OCI-LY3 (cell line): ENCODE results near the gene GAS7.

Experiments used
- H2AFZ ChIP-seq: fragments of 200-600, 300-600 bp; shearing (Covaris generic); 2 replicates; pipeline ENCODE4 v1.6.0; 2014; ENCODE audit warnings: antibody characterized with exemption, low read depth, low read length
- H3K27ac ChIP-seq: fragments of 200-600, 300-600 bp; sonication (generic); 2 replicates; pipeline ENCODE4 v1.5.1; 2014; ENCODE audit warnings: mild to moderate bottlenecking, low read length, moderate library complexity, mixed read lengths
- H3K27me3 ChIP-seq: fragments of 200-600, 300-600 bp; sonication (generic); 2 replicates; pipeline ENCODE4 v1.6.1; 2014; ENCODE audit warnings: low read depth, low read length, mixed read lengths
- H3K36me3 ChIP-seq: fragments of 200-600, 300-600 bp; sonication (generic); replicated peaks from 2 replicates; pipeline ENCODE3; 2014; ENCODE audit warnings: low read depth, low read length, mixed read lengths
- H3K4me1 ChIP-seq: fragments of 300-600, 200-600 bp; sonication (generic); 2 replicates; pipeline ENCODE4 v1.6.1; 2014; ENCODE audit warnings: low read length, mixed read lengths
- H3K4me2 ChIP-seq: fragments of 200-600, 300-600 bp; sonication (generic); 2 replicates; pipeline ENCODE4 v1.6.1; 2014; ENCODE audit warnings: low read length, mixed read lengths
- H3K4me3 ChIP-seq: fragments of 300-600, 200-600 bp; sonication (generic); 2 replicates; pipeline ENCODE4 v1.5.1; 2014; ENCODE audit warnings: antibody characterized with exemption, mild to moderate bottlenecking, low read length, moderate library complexity
- H3K79me2 ChIP-seq: fragments of 300-600, 200-600 bp; shearing (Covaris generic); 2 replicates; pipeline ENCODE4 v1.6.1; 2014; ENCODE audit warnings: mild to moderate bottlenecking, low read length, mixed read lengths
- H3K9ac ChIP-seq: fragments of 300-600, 200-600 bp; shearing (Covaris generic); 2 replicates; pipeline ENCODE4 v1.6.0; 2014; ENCODE audit warnings: mild to moderate bottlenecking, low read length, moderate library complexity
- H3K9me3 ChIP-seq: fragments of 200-600, 300-600 bp; shearing (Covaris generic); 2 replicates; pipeline ENCODE4 v1.6.1; 2014; ENCODE audit warnings: low read length, mixed read lengths; ENCODE audit not compliant: insufficient read depth
- H4K20me1 ChIP-seq: fragments of 200-600, 300-600 bp; sonication (generic); 2 replicates; pipeline ENCODE4 v1.6.1; 2016; ENCODE audit warnings: low read length, mixed read lengths; ENCODE audit not compliant: insufficient read depth
- CTCF ChIP-seq: fragments of 200-600, 300-600 bp; sonication (generic); IDR thresholded peaks from 2 replicates; pipeline ENCODE4 v1.5.1; 2014; ENCODE audit warnings: antibody characterized with exemption, low read length, low read depth
- EZH2phosphoT487 ChIP-seq: fragments of 200-600 bp; shearing (Covaris generic); IDR thresholded peaks from 2 replicates; pipeline ENCODE4 v1.6.1; 2018; ENCODE audit warnings: antibody characterized with exemption, mixed run types, low read depth

GAS7 gene

GRCh38 chr17:10196941-10197340 lies 1.5 kb downstream of the GAS7 start:
- H3K79me2 ChIP-seq: no peaks in the 10 kb centered on the region

DNA sequence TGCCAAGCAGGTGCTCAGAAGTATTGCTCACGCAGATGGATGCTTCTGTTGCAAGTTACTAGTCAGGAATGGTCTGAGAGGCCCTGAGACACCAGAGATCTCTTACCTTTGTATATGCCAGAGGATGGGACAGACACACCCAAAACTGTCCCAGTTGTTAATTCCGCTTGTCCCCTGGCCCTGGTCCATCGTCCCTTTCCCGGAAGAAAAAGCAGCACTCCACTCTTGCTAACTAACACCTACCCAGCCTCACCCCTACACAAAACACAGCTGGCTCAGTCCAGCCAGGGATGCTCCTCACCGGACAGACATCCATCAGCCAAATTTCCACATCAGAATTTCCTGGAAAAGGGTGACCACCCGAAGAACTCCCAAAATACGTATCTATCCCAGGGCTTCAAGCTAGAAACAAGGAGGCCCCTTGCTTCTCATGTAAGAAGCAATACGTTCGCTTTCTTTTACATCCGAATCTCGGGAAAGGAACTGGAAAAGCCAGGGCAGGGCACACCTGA lies 2.0 kb downstream of the GAS7 start:
- no peak overlapping the region for H2AFZ ChIP-seq
- no peak overlapping the region for H3K27ac ChIP-seq
- no peak for TF ChIP-seq EZH2phosphoT487
- TF ChIP-seq CTCF: no peak
- no peak overlapping the region for H3K4me2 ChIP-seq
- H3K9ac ChIP-seq: no peak overlapping the region
- H3K9me3 ChIP-seq: no peaks in the 10 kb centered on the region
- no peaks in the 10 kb centered on the region for H3K36me3 ChIP-seq
- H4K20me1 ChIP-seq: no peaks in the 10 kb centered on the region
- no peaks in the 10 kb centered on the region for H3K79me2 ChIP-seq
- H3K27me3 ChIP-seq: no peaks in the 10 kb centered on the region
- H3K4me1 ChIP-seq: no peaks in the 10 kb centered on the region
- H3K4me3 ChIP-seq: no peak overlapping the region

More at GRCh38 chr17:10196941-10197340, 1.5 kb downstream of the GAS7 start:
- Histone ChIP-seq H4K20me1 (no peaks in the 10 kb centered on the region), H2AFZ (no peak overlapping the region), H3K27me3 (no peaks in the 10 kb centered on the region), H3K9ac (no peak overlapping the region), H3K4me2 (no peak overlapping the region), H3K4me1 (no peaks in the 10 kb centered on the region), H3K4me3 (no peak overlapping the region), H3K36me3 (no peaks in the 10 kb centered on the region), H3K9me3 (no peaks in the 10 kb centered on the region), H3K27ac (no peak overlapping the region)
- TF ChIP-seq CTCF (no peak), EZH2phosphoT487 (no peak)

DNA sequence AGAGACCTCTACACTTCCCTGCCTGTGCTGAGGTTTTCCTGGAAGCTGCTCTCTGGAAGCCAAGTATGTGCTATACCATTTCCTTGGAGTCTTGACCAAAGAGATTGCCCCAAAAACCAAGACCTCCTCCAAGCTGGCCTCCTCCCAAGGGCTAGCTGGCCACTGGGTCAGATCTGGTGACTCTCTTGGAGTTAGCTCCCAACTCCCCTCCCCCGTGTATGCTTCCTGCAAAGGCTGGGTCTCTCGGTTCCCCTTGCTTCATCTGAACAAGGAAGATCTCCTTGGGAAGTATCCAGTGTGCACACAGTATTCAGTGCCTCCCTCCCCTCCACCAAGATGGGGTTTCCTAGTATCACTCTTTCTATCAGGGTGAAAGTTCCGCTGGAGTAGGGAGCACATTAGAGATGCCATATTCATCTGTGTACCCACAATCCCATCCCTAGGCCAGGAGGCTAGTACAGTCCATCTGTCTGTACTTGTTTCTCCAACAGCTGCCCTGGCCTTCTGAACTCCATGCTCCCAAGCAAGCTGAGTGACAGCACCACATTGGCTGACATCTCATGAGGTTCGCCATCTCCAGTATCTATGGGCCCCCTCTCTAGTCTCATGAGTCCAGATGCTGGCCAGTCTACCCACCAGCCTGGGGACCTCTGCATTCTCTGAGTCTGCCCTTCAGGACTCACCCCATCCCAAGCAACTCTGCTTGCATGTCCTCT lies 3.2 kb downstream of the GAS7 start:
- no peak overlapping the region for H3K4me2 ChIP-seq
- H3K27ac ChIP-seq: no peak overlapping the region
- H3K4me1 ChIP-seq: no peaks in the 10 kb centered on the region
- H3K79me2 ChIP-seq: no peaks in the 10 kb centered on the region
- TF ChIP-seq CTCF: no peak
- no peak for TF ChIP-seq EZH2phosphoT487
- no peak overlapping the region for H3K9ac ChIP-seq
- H3K27me3 ChIP-seq: no peaks in the 10 kb centered on the region
- H3K36me3 ChIP-seq: no peaks in the 10 kb centered on the region
- H3K9me3 ChIP-seq: no peaks in the 10 kb centered on the region
- no peak overlapping the region for H3K4me3 ChIP-seq
- H4K20me1 ChIP-seq: no peaks in the 10 kb centered on the region
- no peak overlapping the region for H2AFZ ChIP-seq

GRCh38 chr17:10193632-10194031 lies 4.8 kb downstream of the GAS7 start:
- no peak overlapping the region for H2AFZ ChIP-seq
- no peak overlapping the region for H3K4me2 ChIP-seq

More at GRCh38 chr17:10193632-10194031, 4.8 kb downstream of the GAS7 start:
- no peaks in the 10 kb centered on the region for H3K9me3 ChIP-seq
- H3K9ac ChIP-seq: no peak overlapping the region
- H4K20me1 ChIP-seq: no peaks in the 10 kb centered on the region
- H3K4me3 ChIP-seq: no peak overlapping the region
- H3K79me2 ChIP-seq: no peaks in the 10 kb centered on the region
- H3K4me1 ChIP-seq: no peaks in the 10 kb centered on the region
- no peaks in the 10 kb centered on the region for H3K27me3 ChIP-seq
- TF ChIP-seq CTCF: no peak
- no peak for TF ChIP-seq EZH2phosphoT487
- no peaks in the 10 kb centered on the region for H3K36me3 ChIP-seq
- no peak overlapping the region for H3K27ac ChIP-seq
